Medulla oblongata (tissue), 1 donor: ENCODE data around the gene HOXB5.

Experiments used
- DNase-seq: peaks from one replicate; pipeline ENCODE4 v3.0.0-alpha.2; 2015; ENCODE audit errors: extremely low spot score

The HOXB5 gene

GRCh38 chr17:48571826-48572417, 21.7 kb downstream of the HOXB5 start:
- DNase-seq = no peak

- no peak for DNase-seq
These were observed 22.4 kb downstream of the HOXB5 start for GRCh38 chr17:48571024-48571818.

GRCh38 chr17:48570325-48571023, 23.1 kb downstream of the HOXB5 start:
- DNase-seq = no peak

- no peak for DNase-seq
These were observed 23.8 kb downstream of the HOXB5 start for GRCh38 chr17:48569674-48570324.

DNA sequence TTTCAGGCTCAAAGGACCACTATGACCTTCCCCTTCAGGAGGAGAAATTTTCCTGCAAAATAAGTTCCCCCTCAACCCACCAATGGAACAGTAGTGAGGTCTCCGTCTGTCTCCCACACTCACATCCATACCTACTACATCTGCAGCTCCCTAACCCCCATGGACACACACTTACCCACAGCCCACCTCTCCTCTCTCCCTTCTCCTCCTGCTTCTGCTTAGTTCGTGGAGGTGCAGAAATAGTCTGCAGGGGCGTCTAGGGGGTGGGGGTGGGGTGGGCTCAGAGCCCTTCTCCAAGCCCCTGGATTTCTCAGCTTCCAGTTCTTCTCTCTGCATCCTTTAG, 24.4 kb downstream of the HOXB5 start:
- no peak for DNase-seq

DNA sequence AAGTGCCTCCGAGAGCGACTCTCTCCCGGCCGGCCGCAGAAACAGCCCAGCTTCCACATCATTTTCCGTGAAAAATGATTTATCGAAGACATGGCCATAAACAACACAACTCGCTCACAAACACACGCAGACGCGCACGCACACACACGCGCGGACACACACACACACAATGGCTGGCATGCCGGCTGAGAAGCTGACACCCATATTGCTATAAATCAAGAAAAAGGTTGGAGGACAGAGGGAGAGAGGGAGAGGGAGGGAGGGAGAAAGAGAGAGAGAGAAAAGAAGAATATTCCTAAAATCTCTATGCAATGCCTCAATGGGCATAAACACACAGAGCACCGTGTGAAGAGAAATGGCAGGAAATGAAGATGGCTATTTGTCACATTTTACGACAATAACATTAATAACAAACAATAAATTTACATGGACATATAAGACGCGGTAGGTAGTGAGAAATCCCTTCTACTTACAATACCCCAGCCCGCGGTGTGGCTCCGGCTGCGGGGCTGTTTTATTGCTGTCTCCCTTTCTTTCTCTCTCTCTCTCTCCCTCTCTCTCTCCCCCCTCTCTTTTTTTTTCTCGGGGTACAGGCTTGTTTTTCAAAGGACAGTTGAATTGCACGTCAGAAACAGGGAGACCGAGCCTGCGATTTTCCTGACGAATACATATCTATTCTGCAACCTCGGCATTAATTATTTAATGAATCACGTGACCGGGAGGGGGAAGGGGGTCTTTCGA, 24.9 kb downstream of the HOXB5 start:
- DNase-seq = no peak

DNA sequence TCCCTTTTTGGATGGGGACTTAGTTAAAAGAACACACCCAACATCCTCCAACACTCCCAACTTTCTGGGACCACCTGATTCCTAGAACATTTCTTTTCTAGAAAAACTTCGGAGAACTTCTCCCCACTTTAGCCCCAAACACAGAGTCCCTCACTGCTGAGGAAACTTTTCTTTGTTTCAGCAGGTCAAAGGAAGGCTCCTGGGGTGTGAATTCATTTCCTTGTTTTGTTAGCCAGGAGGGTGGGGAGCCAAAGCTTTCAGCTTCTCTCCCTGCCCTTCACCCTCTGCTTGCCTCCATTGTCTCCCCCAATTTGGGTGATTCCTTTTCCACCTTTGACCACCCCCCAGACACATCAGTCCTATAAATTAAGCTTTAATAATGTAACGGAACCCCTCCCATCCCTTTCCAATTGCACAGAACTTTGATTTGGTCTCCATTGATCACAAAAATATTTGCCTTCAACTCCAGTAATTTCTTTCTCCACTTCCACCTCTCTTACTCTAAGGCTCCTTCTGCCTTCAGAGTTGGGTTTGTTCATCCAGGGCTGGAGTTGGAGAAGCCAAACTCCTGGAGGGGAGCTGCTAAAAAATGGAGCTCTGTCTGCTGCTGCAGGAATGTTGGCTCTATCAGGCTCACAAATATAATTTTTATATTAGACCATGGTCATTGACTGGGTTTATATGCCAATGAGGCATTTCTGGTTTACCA, 25.8 kb downstream of the HOXB5 start:
- no peak for DNase-seq

DNA sequence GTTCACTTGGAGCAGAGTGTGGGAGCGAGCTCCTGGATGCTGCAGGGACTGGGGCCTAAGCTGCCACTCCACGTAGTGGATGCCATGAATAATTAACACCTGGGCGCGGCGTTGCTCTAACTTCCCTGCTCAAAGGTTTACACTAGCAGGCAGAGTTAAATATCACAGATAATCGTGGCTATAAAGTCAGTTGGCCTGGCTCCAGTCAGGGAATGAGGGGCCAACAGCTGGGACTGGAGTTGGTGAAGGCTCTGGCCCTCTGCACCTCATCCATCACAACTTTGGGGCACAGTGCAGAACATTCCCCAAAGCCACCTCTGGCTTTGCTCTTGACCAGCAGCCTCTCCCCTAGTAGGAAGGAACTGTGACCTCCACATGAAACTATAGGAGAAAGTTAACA, 26.4 kb downstream of the HOXB5 start:
- DNase-seq = no peak

GRCh38 chr17:48566717-48567116, 26.9 kb downstream of the HOXB5 start:
- no peak for DNase-seq

- no peak for DNase-seq
These were observed 27.5 kb downstream of the HOXB5 start for GRCh38 chr17:48565925-48566710.

GRCh38 chr17:48565022-48565554, 28.5 kb downstream of the HOXB5 start:
- DNase-seq = no peak

DNA sequence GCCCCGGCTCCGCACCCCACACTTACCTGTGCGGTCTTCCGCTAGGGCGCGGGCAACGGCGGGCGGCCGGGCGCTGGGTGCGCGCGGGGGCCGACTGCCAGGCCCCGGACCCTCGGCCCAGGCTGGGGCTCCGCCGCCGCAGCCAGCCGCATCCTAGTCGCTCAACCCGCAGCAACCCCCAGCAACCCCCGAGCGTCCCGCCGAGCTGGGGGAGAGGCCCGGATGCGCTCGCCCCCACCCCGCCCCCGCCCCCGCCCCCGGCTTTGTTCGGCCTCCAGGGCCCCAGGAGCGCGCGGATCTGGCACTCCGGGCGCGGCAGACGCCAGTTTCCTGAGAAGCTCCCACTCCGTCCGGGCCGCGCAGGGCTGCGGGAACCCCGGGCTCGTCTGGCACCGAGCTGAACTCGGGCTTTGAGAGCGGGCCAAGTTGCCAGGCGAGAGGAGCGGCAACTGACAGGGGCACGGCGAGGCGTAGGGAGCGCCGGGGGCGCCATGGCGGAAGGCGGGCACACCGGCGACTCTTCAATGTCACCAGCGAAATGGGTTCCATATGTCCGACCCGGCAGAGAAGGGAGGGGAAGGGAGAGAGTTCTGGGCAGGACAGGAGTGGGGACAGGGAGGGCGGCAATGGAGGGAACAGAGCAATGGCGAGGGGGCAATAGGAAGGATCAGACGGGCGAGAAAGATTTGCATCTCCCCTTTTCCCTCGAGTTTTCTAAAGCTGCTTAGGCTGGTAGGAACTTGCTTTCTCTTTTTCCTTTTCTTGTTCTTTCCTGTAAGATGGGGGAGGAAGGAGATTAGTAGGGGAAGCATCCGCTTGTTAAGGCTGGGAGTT, 29.2 kb downstream of the HOXB5 start:
- DNase-seq = no peak

DNA sequence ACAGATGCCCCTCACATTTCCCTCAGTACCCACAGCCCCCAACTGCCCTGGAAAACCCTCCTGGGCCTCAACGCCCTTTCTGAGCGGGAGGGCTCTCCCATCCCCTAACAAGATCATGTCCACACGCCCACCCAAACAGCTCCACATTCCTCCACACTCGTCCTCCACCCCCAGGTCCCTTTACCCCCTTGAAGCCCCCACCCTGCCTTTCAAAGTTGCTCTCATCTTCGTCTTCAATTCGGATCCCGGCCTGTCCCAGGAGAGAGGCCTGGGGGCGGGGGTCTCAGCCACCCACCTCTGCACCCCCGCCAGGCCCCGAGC, 29.8 kb downstream of the HOXB5 start:
- no peak for DNase-seq

DNA sequence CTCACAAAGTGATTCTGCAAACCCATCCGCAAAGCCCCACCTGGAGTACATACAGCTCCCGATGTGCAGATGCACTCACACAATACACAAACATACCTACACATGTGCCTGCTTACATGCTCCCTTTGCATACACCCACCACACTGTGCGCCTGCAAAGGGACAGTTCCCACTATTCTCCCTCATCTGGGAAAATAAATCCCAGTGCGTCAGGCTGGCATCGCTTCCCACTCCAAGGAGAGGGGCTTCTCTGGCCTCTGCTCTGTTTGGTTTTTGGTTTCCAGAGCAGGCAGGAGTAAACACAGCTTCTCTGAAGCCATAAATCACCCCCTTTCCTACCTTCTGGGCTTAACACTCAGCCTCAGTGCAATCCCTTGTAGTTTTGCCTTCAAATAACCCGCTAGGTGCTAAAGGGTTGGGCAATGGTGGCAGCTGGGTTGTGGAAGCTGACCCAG, 30.2 kb downstream of the HOXB5 start:
- no peak for DNase-seq

- no peak for DNase-seq
These were observed 30.6 kb downstream of the HOXB5 start for GRCh38 chr17:48562934-48563333.

- no peak for DNase-seq
These were observed 31.4 kb downstream of the HOXB5 start for GRCh38 chr17:48561884-48562810.

GRCh38 chr17:48559840-48560817, 33.5 kb downstream of the HOXB5 start:
- no peak for DNase-seq
